GM19043 (cell line): ENCODE data around the gene ALDH1L1.

ENCODE experiments used
- ATAC-seq: cut with Tn5 transposase; IDR thresholded peaks from one replicate; pipeline ENCODE4 v1.9.1; 2021; ENCODE audit warnings: low read depth; ENCODE audit not compliant: unreplicated experiment

Gene ALDH1L1

GRCh38 chr3:126135406-126136076, 44.8 kb downstream of the ALDH1L1 start:
- no peak for ATAC-seq

GRCh38 chr3:126135071-126135405, 45.3 kb downstream of the ALDH1L1 start:
- ATAC-seq = no peak

- ATAC-seq = no peak
Measured at GRCh38 chr3:126134219-126134975, 46.0 kb downstream of the ALDH1L1 start.

GRCh38 chr3:126133606-126134005, 46.8 kb downstream of the ALDH1L1 start:
- no peak for ATAC-seq

- ATAC-seq = no peak
Measured at GRCh38 chr3:126132751-126133511, 47.5 kb downstream of the ALDH1L1 start.

- ATAC-seq = no peak
Measured at GRCh38 chr3:126131881-126132750, 48.3 kb downstream of the ALDH1L1 start.

GRCh38 chr3:126130981-126131745, 49.2 kb downstream of the ALDH1L1 start:
- ATAC-seq = no peak

- no peak for ATAC-seq
Measured at GRCh38 chr3:126130081-126130855, 50.1 kb downstream of the ALDH1L1 start.

- ATAC-seq = no peak
Measured at GRCh38 chr3:126129398-126129891, 50.9 kb downstream of the ALDH1L1 start.

- no peak for ATAC-seq
Measured at GRCh38 chr3:126128504-126129397, 51.6 kb downstream of the ALDH1L1 start.

- no peak for ATAC-seq
Measured at GRCh38 chr3:126127904-126128303, 52.5 kb downstream of the ALDH1L1 start.

- no peak for ATAC-seq
Measured at GRCh38 chr3:126127452-126127851, 52.9 kb downstream of the ALDH1L1 start.

- no peak for ATAC-seq
Measured at GRCh38 chr3:126126811-126127431, 53.5 kb downstream of the ALDH1L1 start.

- ATAC-seq = no peak
Measured at GRCh38 chr3:126126286-126126685, 54.1 kb downstream of the ALDH1L1 start.

- ATAC-seq = no peak
Measured at GRCh38 chr3:126125781-126126251, 54.6 kb downstream of the ALDH1L1 start.

GRCh38 chr3:126125341-126125740, 55.0 kb downstream of the ALDH1L1 start:
- no peak for ATAC-seq

GRCh38 chr3:126124896-126125295, 55.5 kb downstream of the ALDH1L1 start:
- no peak for ATAC-seq
